ENCODE measurements around the gene STEAP3.

STEAP3 gene

DNA sequence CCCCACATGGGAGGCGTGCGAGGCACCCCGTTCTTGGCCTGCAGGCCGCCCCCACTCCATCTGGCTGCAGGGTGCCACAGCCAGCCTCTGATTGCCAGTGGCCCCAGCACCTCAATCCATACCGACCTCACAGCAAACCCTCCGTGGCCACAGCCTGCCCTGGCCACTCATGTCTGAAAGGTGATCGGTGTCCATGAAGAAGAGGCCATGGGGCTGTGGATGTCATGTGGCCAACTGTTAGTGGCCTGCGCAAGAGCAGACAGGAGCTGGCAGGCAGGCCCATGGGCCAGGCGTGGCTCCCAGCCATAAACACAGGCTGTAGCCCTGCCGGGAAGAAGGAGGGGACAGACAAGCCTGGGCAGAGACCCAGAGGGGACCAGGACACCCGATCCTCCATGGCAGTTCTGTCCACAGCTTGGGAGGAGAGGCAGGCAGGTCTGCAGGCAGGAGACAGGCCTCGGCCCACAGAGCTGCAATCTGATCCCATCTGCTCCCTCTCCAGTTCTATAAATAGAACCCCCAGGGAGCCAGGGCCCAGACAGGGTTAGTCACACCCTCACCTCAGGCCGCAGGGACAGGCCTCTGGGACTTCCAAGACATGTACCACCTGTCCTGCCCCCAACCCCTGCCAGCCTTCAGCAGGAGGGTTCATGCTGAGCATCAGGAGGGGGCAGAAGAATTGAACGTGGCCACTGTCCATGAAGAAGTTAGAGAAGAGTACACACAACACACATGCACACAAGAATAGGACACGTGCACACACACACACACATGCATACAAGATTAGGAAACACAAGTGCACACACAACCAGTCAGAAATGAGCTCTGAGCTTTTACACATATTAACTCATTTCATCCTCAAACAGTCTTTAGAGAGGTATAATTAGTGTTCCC is 16.9 kb downstream of the STEAP3 start:
- no peaks in the 10 kb centered on the region for H3K27me3 ChIP-seq (ENCODE audit: low read depth)
- no peaks in the 10 kb centered on the region for H3K9me3 ChIP-seq
- in situ Hi-C loops (cut with MboI; ENCODE audit: low sequenced_read_pairs), result no loop called here
- H3K36me3 ChIP-seq (replicated peaks), result no peaks in the 10 kb centered on the region
- peak; percentile 4 to 51 for DNase-seq (ENCODE audit: low spot score in 2 of 2)
- H3K4me1 ChIP-seq, result no peaks in the 10 kb centered on the region
- H3K4me3 ChIP-seq, result no peak overlapping the region

- no peaks in the 10 kb centered on the region; the same call in 1 of the 2 replicates for H3K36me3 ChIP-seq (replicated peaks)
- no peak overlapping the region for H3K4me3 ChIP-seq
- H3K27me3 ChIP-seq (ENCODE audit: low read depth), result no peaks in the 10 kb centered on the region
- no peak for DNase-seq (ENCODE audit: low spot score in 2 of 2)
- H3K9me3 ChIP-seq, result no peaks in the 10 kb centered on the region
- in situ Hi-C loops (cut with MboI; ENCODE audit: low sequenced_read_pairs), result no loop called here
- no peaks in the 10 kb centered on the region for H3K4me1 ChIP-seq
These were observed 17.5 kb downstream of the STEAP3 start for GRCh38 chr2:119241205-119241532.

- Histone ChIP-seq H3K9me3 (no peaks in the 10 kb centered on the region), H3K36me3 (replicated peaks) (peaks cover 3% of the 10 kb centered on the region; the same call in 1 of the 2 replicates), H3K27me3 (ENCODE audit: low read depth) (no peaks in the 10 kb centered on the region), H3K4me3 (no peak overlapping the region), H3K4me1 (no peaks in the 10 kb centered on the region)
- DNase-seq (ENCODE audit: low spot score in 2 of 2), result no peak
- in situ Hi-C loops (cut with MboI; ENCODE audit: low sequenced_read_pairs), result no loop called here
These were observed 18.9 kb downstream of the STEAP3 start for GRCh38 chr2:119242276-119243119.

GRCh38 chr2:119243621-119244020 is 20.0 kb downstream of the STEAP3 start:
- Histone ChIP-seq H3K4me3 (no peak overlapping the region), H3K27me3 (ENCODE audit: low read depth) (no peaks in the 10 kb centered on the region), H3K9me3 (no peaks in the 10 kb centered on the region), H3K36me3 (replicated peaks) (peaks cover 3% of the 10 kb centered on the region; the same call in 1 of the 2 replicates), H3K4me1 (no peaks in the 10 kb centered on the region)
- no peak for DNase-seq (ENCODE audit: low spot score in 2 of 2)
- in situ Hi-C loops (cut with MboI; ENCODE audit: low sequenced_read_pairs), result no loop called here

DNA sequence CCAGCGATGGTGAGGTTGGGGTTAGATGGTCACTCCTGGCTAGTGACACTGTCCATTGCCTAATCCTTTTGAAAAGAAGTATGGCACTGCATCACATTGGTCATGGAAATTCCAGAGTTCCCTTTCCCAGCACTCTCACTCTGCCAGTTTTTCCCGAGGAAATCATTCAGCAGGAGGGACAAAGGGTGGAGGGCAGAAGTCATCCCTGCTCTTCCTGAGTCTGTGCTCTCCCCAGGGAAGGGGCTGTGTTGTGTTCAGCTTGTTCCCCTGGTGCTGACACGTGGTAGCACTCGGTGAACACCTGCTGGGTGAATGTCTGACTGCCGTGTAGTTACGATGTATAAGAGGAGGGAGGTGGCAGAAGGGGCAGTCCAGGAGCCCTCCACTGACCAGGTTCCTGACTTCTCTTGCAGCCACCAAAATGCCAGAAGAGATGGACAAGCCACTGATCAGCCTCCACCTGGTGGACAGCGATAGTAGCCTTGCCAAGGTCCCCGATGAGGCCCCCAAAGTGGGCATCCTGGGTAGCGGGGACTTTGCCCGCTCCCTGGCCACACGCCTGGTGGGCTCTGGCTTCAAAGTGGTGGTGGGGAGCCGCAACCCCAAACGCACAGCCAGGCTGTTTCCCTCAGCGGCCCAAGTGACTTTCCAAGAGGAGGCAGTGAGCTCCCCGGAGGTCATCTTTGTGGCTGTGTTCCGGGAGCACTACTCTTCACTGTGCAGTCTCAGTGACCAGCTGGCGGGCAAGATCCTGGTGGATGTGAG is 21.6 kb downstream of the STEAP3 start:
- H3K36me3 ChIP-seq (replicated peaks), result peaks cover 3% of the 10 kb centered on the region; the same call in 1 of the 2 replicates
- H3K4me1 ChIP-seq, result no peaks in the 10 kb centered on the region
- in situ Hi-C loops (cut with MboI; ENCODE audit: low sequenced_read_pairs), result no loop called here
- no peaks in the 10 kb centered on the region for H3K9me3 ChIP-seq
- no peak for DNase-seq (ENCODE audit: low spot score in 2 of 2)
- H3K27me3 ChIP-seq (ENCODE audit: low read depth), result no peaks in the 10 kb centered on the region
- H3K4me3 ChIP-seq, result no peak overlapping the region

- Histone ChIP-seq H3K4me3 (no peak overlapping the region), H3K36me3 (replicated peaks) (peaks cover 3% of the 10 kb centered on the region; the same call in 1 of the 2 replicates), H3K27me3 (ENCODE audit: low read depth) (no peaks in the 10 kb centered on the region), H3K9me3 (no peaks in the 10 kb centered on the region), H3K4me1 (no peaks in the 10 kb centered on the region)
- in situ Hi-C loops (cut with MboI; ENCODE audit: low sequenced_read_pairs), result no loop called here
- DNase-seq (ENCODE audit: low spot score in 2 of 2), result no peak
These were observed 22.2 kb downstream of the STEAP3 start for GRCh38 chr2:119245841-119246230.

DNA sequence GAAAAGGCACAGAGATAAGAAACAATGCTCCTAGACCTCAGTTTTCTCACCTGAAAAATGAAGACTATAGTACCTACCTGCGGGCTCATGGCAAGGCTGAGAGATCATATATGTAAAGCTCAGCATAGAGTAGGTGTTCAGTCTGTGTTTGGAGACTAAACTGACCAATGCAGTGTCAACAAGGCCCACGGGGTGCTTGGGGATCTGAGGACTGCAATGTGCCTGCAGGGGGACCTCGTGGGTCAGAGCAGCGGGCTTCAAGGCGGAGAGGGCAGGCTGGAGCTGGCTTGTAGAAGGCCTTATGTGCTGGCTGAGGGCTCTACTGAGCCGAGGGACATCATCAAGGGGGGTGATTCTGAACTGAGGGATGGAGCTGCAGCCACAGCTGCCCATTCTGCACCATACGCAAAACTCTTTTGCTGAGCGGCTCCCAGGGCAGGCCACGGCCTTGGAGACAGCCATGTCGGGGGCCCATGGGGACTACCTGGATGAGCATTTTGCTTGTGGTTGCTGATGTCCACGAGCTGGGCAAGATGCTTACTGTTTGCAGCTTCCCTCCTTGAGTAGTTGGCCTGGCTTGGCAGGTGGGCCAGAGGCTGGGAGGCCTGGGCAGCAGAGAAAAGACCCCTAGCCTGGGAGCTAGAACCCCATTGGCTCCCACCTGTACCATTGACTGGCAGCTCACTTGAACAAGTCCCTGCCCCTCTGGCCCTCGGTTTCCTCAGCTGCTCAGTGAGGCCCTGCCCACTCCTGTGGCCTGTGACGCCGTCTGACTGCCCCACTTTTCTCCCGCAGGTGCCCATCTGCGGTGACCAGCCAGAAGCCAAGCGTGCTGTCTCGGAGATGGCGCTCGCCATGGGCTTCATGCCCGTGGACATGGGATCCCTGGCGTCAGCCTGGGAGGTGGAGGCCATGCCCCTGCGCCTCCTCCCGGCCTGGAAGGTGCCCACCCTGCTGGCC is 23.5 kb downstream of the STEAP3 start:
- no peaks in the 10 kb centered on the region for H3K9me3 ChIP-seq
- DNase-seq (ENCODE audit: low spot score in 2 of 2), result no peak
- H3K27me3 ChIP-seq (ENCODE audit: low read depth), result no peaks in the 10 kb centered on the region
- no peak overlapping the region for H3K4me3 ChIP-seq
- peaks cover 3% of the 10 kb centered on the region for H3K36me3 ChIP-seq (replicated peaks)
- H3K4me1 ChIP-seq, result no peaks in the 10 kb centered on the region
- in situ Hi-C loops (cut with MboI; ENCODE audit: low sequenced_read_pairs), result no loop called here

DNA sequence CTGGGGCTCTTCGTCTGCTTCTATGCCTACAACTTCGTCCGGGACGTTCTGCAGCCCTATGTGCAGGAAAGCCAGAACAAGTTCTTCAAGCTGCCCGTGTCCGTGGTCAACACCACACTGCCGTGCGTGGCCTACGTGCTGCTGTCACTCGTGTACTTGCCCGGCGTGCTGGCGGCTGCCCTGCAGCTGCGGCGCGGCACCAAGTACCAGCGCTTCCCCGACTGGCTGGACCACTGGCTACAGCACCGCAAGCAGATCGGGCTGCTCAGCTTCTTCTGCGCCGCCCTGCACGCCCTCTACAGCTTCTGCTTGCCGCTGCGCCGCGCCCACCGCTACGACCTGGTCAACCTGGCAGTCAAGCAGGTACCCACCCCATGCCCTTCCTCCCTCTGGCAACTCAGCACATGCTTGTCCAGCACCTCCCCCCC is 24.2 kb downstream of the STEAP3 start:
- no peak overlapping the region for H3K4me3 ChIP-seq
- in situ Hi-C loops (cut with MboI; ENCODE audit: low sequenced_read_pairs), result no loop called here

GRCh38 chr2:119248311-119248710 is 24.7 kb downstream of the STEAP3 start:
- no peak overlapping the region for H3K4me3 ChIP-seq
- no peaks in the 10 kb centered on the region for H3K4me1 ChIP-seq
- DNase-seq (ENCODE audit: low spot score in 2 of 2), result no peak
- peaks cover 3% of the 10 kb centered on the region for H3K36me3 ChIP-seq (replicated peaks)
- no peaks in the 10 kb centered on the region for H3K27me3 ChIP-seq (ENCODE audit: low read depth)
- no peaks in the 10 kb centered on the region for H3K9me3 ChIP-seq
- in situ Hi-C loops (cut with MboI; ENCODE audit: low sequenced_read_pairs), result no loop called here

More for the DNA sequence above, 24.2 kb downstream of the STEAP3 start:
- Histone ChIP-seq H3K4me1 (no peaks in the 10 kb centered on the region), H3K27me3 (ENCODE audit: low read depth) (no peaks in the 10 kb centered on the region), H3K36me3 (replicated peaks) (peaks cover 3% of the 10 kb centered on the region), H3K9me3 (no peaks in the 10 kb centered on the region)
- no peak for DNase-seq (ENCODE audit: low spot score in 2 of 2)

DNA sequence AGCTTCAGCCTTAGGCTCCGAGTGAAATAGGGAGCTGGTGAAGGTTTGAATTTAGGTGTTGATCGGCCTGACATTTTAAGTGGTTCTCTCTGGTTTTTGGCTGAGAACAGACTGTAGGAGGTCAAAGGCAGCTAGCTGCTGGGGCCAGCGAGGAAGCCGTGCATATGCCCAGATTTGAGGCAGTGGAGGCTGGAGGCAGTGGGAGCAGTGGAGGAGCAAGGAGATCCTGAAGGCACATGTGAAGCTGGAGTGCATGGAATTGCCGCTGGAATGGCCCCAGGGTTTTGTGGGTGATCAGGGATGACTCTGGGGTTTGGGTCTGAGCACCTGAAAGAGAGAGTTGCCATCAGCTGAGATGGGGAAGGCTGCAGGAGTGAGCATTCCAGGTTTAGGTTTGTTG is 25.1 kb downstream of the STEAP3 start:
- in situ Hi-C loops (cut with MboI; ENCODE audit: low sequenced_read_pairs), result no loop called here
- no peaks in the 10 kb centered on the region for H3K9me3 ChIP-seq
- H3K27me3 ChIP-seq (ENCODE audit: low read depth), result no peaks in the 10 kb centered on the region
- DNase-seq (ENCODE audit: low spot score in 2 of 2), result no peak
- peaks cover 3% of the 10 kb centered on the region for H3K36me3 ChIP-seq (replicated peaks)
- H3K4me1 ChIP-seq, result no peaks in the 10 kb centered on the region
- no peak overlapping the region for H3K4me3 ChIP-seq

- H3K27me3 ChIP-seq (ENCODE audit: low read depth), result no peaks in the 10 kb centered on the region
- H3K36me3 ChIP-seq (replicated peaks), result peaks cover 3% of the 10 kb centered on the region
- no peak overlapping the region for H3K4me3 ChIP-seq
- no peaks in the 10 kb centered on the region for H3K4me1 ChIP-seq
- H3K9me3 ChIP-seq, result no peaks in the 10 kb centered on the region
- in situ Hi-C loops (cut with MboI; ENCODE audit: low sequenced_read_pairs), result no loop called here
- no peak for DNase-seq (ENCODE audit: low spot score in 2 of 2)
These were observed 25.7 kb downstream of the STEAP3 start for GRCh38 chr2:119249311-119249710.

DNA sequence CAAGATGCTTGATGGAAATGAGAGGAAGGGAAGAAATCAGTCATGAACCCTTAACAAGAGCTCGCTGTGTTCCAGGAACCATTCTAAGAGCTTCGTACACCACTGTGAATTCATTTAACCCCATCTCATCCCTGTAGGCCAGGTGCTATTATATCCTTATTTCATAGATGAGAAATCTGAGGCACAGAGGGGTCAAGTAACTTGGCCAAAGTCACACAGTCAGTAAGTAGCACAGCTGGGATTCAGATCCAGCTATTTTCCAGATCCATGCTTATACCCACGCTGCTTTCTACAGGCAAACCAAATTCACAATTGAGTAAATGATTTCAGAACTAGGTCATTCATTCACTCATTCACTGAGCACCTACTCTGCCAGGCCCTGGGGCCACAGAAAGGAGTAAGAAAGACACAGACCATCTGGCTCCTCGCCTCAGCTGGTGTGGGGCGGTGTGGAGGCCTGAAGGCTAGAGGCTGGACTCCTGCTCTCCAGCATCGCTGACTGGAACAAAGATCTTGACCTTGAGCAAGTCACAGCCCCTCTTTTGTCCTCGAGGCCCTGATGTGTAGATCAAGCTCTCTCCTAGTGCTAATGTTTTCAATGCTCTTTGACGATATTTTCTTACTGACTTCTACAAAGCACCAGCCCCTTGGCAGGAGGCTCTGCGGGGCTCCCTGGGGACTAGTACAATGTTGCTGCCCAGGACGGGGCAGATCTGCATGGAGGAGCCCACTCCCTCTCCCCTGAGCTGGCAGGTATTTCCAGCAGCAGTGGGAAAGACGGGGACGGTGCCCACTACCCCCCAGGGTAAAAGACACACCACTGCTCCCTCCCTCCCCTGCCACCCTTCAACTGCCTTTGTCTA is 26.5 kb downstream of the STEAP3 start:
- Histone ChIP-seq H3K4me1 (no peaks in the 10 kb centered on the region), H3K4me3 (no peak overlapping the region), H3K27me3 (ENCODE audit: low read depth) (no peaks in the 10 kb centered on the region), H3K9me3 (no peaks in the 10 kb centered on the region), H3K36me3 (replicated peaks) (peaks cover 9% of the 10 kb centered on the region)
- no peak for DNase-seq (ENCODE audit: low spot score in 2 of 2)
- in situ Hi-C loops (cut with MboI; ENCODE audit: low sequenced_read_pairs), result no loop called here

All from HAP-1 (cell line).